DMS114 treated with DMSO at 0.1 percent for 48 hours (cell line): ENCODE results near the gene CTSD.

ENCODE experiments used
- DNase-seq: peaks from one replicate; lab custom pipeline; 2025; ENCODE audit not compliant: unreplicated experiment; lab: John Stamatoyannopoulos, UW

Gene CTSD

GRCh38 chr11:1731451-1732059 lies 32.2 kb downstream of the CTSD start:
- DNase-seq, result no peak

GRCh38 chr11:1730059-1730629 lies 33.6 kb downstream of the CTSD start:
- DNase-seq, result no peak

GRCh38 chr11:1729692-1730011 lies 34.1 kb downstream of the CTSD start:
- DNase-seq, result no peak

GRCh38 chr11:1728931-1729691 lies 34.6 kb downstream of the CTSD start:
- DNase-seq, result no peak

- no peak for DNase-seq
Observed at GRCh38 chr11:1728301-1728700, 35.4 kb downstream of the CTSD start.

GRCh38 chr11:1727861-1728260 lies 35.9 kb downstream of the CTSD start:
- DNase-seq, result no peak

GRCh38 chr11:1727096-1727690 lies 36.5 kb downstream of the CTSD start:
- DNase-seq, result no peak

GRCh38 chr11:1719781-1720180 lies 43.9 kb downstream of the CTSD start:
- no peak for DNase-seq

GRCh38 chr11:1718326-1718725 lies 45.4 kb downstream of the CTSD start:
- no peak for DNase-seq

- DNase-seq, result no peak
Observed at GRCh38 chr11:1717745-1718144, 46.0 kb downstream of the CTSD start.

GRCh38 chr11:1714908-1715885 lies 48.5 kb downstream of the CTSD start:
- DNase-seq, result no peak

- no peak for DNase-seq
Observed at GRCh38 chr11:1708716-1709115, 55.0 kb downstream of the CTSD start.

GRCh38 chr11:1707751-1708150 lies 56.0 kb downstream of the CTSD start:
- DNase-seq, result no peak

- no peak for DNase-seq
Observed at GRCh38 chr11:1706634-1707400, 56.9 kb downstream of the CTSD start.

- no peak for DNase-seq
Observed at GRCh38 chr11:1705126-1706052, 58.3 kb downstream of the CTSD start.

- no peak for DNase-seq
Observed at GRCh38 chr11:1703146-1703545, 60.6 kb downstream of the CTSD start.
